Left forelimb (tissue), 1 donor: ENCODE data around the gene COMMD4.
"Not testable (repeated sequence)": the region's sequence is repeated elsewhere in the genome, so short reads cannot be mapped to it uniquely, and the experiment has no call there.

ENCODE experiments used
- DNase-seq: peaks from one replicate; pipeline ENCODE4 v3.0.0-alpha.2; 2018; ENCODE audit warnings: low spot score

Gene COMMD4

DNA sequence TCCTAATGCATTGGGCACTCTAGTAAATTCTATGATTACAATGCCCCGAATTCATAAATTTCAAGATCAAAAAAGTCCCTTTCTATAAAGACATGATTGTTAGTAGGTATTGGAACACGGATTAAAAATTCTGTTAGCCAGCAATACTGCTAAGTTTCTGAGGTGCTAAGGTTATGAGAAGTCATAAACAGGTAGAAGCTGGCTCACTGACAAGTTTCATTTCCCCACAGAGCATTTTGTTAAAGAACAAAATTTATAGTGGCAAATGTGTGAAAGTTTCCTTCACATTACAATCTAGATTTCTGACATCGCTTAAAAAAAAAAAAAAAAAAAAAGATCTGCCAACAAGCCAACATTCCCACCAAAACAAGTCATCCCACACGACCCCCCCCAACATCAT is 44.9 kb downstream of the COMMD4 start:
- no peak for DNase-seq

- DNase-seq, result not testable (repeated sequence)
These were observed 48.1 kb downstream of the COMMD4 start for GRCh38 chr15:75383986-75384385.
